ENCODE results near the gene AK4.

AK4 gene

GRCh38 chr1:65229754-65230339, 81.8 kb downstream of the AK4 start:
- H3K36me3 ChIP-seq (ENCODE audit: control insufficient read depth in 2 of 2, insufficient read depth in 1 of 2, low read length in 2 of 2), result peaks cover 0 to 17% of the 10 kb centered on the region in 2 experiments; a peak in 1 of 3 replicates
- H3K9me3 ChIP-seq (ENCODE audit: control insufficient read depth, insufficient read depth, low read depth, low read length), result no peaks in the 10 kb centered on the region
- no peak overlapping the region for H3K27ac ChIP-seq (ENCODE audit: extremely low read depth, low read depth, low read length)
- H3K4me3 ChIP-seq (ENCODE audit: low read depth, low read length), result no peak overlapping the region
- TF ChIP-seq ZNF76 (tag by site-specific recombination; IDR thresholded peaks at IDR 0.05; ENCODE audit: borderline replicate concordance, low read depth) (no peak), KLF10 (tag by site-specific recombination; IDR thresholded peaks at IDR 0.05) (no peak), ZNF140 (tag by site-specific recombination; IDR thresholded peaks at IDR 0.05) (no peak), ZBTB6 (tag by site-specific recombination; IDR thresholded peaks at IDR 0.05) (no peak)
- no peaks in the 10 kb centered on the region for H3K4me1 ChIP-seq (ENCODE audit: control insufficient read depth, insufficient read depth, low read length)
- CTCF ChIA-PET, result interaction anchor here (0.6 kb wide), 1 partner anchor 473 kb away, joined by 3 read pairs; no protein-coding TSS in a partner anchor
- POLR2A ChIA-PET, result no interaction called here

- POLR2A ChIA-PET, result interaction anchor here (0.8 to 1.2 kb wide), 2 partner anchors 24 to 189 kb away, joined by 3 to 4 read pairs; partner anchors contain the start of genes LEPR and LEPROT
- H3K9me3 ChIP-seq (ENCODE audit: control insufficient read depth, insufficient read depth, low read depth, low read length), result no peaks in the 10 kb centered on the region
Measured at GRCh38 chr1:65230731-65231481, 82.9 kb downstream of the AK4 start.

More at GRCh38 chr1:65230731-65231481, 82.9 kb downstream of the AK4 start:
- Histone ChIP-seq H3K27ac (ENCODE audit: extremely low read depth, low read depth, low read length) (no peak overlapping the region), H3K4me3 (ENCODE audit: low read depth, low read length) (no peak overlapping the region), H3K4me1 (ENCODE audit: control insufficient read depth, insufficient read depth, low read length) (no peaks in the 10 kb centered on the region), H3K36me3 (ENCODE audit: control insufficient read depth in 2 of 2, insufficient read depth in 1 of 2, low read length in 2 of 2) (peaks cover 0 to 7% of the 10 kb centered on the region in 2 experiments; a peak in 1 of 3 replicates)
- CTCF ChIA-PET, result interaction anchor here (0.6 to 6.3 kb wide), 11 partner anchors 11 to 1011 kb away, joined by 3 to 59 read pairs (median 4); no protein-coding TSS in a partner anchor
- TF ChIP-seq ZNF707 (tag by site-specific recombination; IDR thresholded peaks at IDR 0.05) (no peak), ZFHX2 (tag by site-specific recombination; conservative IDR thresholded peaks at IDR 0.05) (no peak), ZNF768 (tag by site-specific recombination; IDR thresholded peaks at IDR 0.05) (no peak), YY2 (tag by site-specific recombination; IDR thresholded peaks at IDR 0.05) (no peak), ZNF433 (tag by site-specific recombination; IDR thresholded peaks at IDR 0.05; ENCODE audit: low read depth) (no peak), ZNF391 (tag by site-specific recombination; IDR thresholded peaks at IDR 0.05; ENCODE audit: borderline replicate concordance, low read depth) (no peak), ZNF132 (tag by site-specific recombination; IDR thresholded peaks at IDR 0.05; ENCODE audit: borderline replicate concordance) (no peak), PRDM4 (tag by site-specific recombination; IDR thresholded peaks at IDR 0.05) (no peak), HIC1 (tag by site-specific recombination; IDR thresholded peaks at IDR 0.05) (no peak)

Data from HEK293 (cell line).